ENCODE measurements around the gene COBLL1. TPM values are rescaled to one million over a fixed set of nuclear protein-coding genes. Genes with fewer than 3 reads are reported as not detected.
A peak's percentile ranks its signal among the peaks of the same experiment; 100 is the strongest.

Gene COBLL1
- total RNA-seq, 1 donor from 2014 or later = 18.6 TPM

GRCh38 chr2:164777847-164778461, 63.7 kb downstream of the COBLL1 start:
- Histone ChIP-seq H3K36me3 (ENCODE audit: insufficient read depth, low read length) (no peaks in the 10 kb centered on the region), H3K27ac (ENCODE audit: low read depth, low read length) (no peak overlapping the region), H2AFZ (ENCODE audit: low read depth, low read length) (no peak overlapping the region), H3K4me2 (ENCODE audit: low read length) (no peak overlapping the region), H4K20me1 (ENCODE audit: insufficient read depth, low read length) (no peaks in the 10 kb centered on the region), H3K4me1 (ENCODE audit: insufficient read depth, low read length) (peaks cover 2% of the 10 kb centered on the region), H3K9ac (ENCODE audit: low read length) (no peak overlapping the region), H3K79me2 (ENCODE audit: insufficient read depth, low read length) (no peaks in the 10 kb centered on the region), H3K9me3 (ENCODE audit: insufficient read depth, low read depth, low read length) (no peaks in the 10 kb centered on the region), H3K27me3 (ENCODE audit: insufficient read depth, low read length) (no peaks in the 10 kb centered on the region), H3K4me3 (ENCODE audit: insufficient read depth, low read depth, low read length) (no peak overlapping the region)
- DNase-seq (ENCODE audit: low read depth) = no peak
- Mint-ChIP-seq H3K27me3 (ENCODE audit: low read depth, unreplicated experiment) (no peaks in the 10 kb centered on the region), H3K27ac (ENCODE audit: unreplicated experiment) (peak overlapping the region; percentile 67), H3K4me1 (ENCODE audit: low read depth, unreplicated experiment) (peaks cover 19% of the 10 kb centered on the region), H3K9me3 (ENCODE audit: unreplicated experiment) (no peaks in the 10 kb centered on the region), H3K4me3 (ENCODE audit: unreplicated experiment) (no peak overlapping the region), H3K36me3 (ENCODE audit: low read depth, unreplicated experiment) (peaks cover 3% of the 10 kb centered on the region)
- no peak for FAIRE-seq
- TF ChIP-seq CTCF (IDR thresholded peaks at IDR 0.05; ENCODE audit: insufficient read depth, low read depth, low read length) (no peak), EZH2 (IDR thresholded peaks at IDR 0.05; ENCODE audit: insufficient read depth, low read length) (no peak)

- Mint-ChIP-seq H3K4me1 (ENCODE audit: low read depth, unreplicated experiment) (peaks cover 4% of the 10 kb centered on the region), H3K9me3 (ENCODE audit: unreplicated experiment) (no peaks in the 10 kb centered on the region), H3K27ac (ENCODE audit: unreplicated experiment) (no peak overlapping the region), H3K27me3 (ENCODE audit: low read depth, unreplicated experiment) (no peaks in the 10 kb centered on the region), H3K4me3 (ENCODE audit: unreplicated experiment) (no peak overlapping the region), H3K36me3 (ENCODE audit: low read depth, unreplicated experiment) (peaks cover 3% of the 10 kb centered on the region)
- Histone ChIP-seq H4K20me1 (ENCODE audit: insufficient read depth, low read length) (no peaks in the 10 kb centered on the region), H3K36me3 (ENCODE audit: insufficient read depth, low read length) (no peaks in the 10 kb centered on the region), H3K4me2 (ENCODE audit: low read length) (no peak overlapping the region), H3K79me2 (ENCODE audit: insufficient read depth, low read length) (no peaks in the 10 kb centered on the region), H3K4me1 (ENCODE audit: insufficient read depth, low read length) (peaks cover under 1% of the 10 kb centered on the region), H3K9ac (ENCODE audit: low read length) (no peak overlapping the region), H3K4me3 (ENCODE audit: insufficient read depth, low read depth, low read length) (no peak overlapping the region), H3K27ac (ENCODE audit: low read depth, low read length) (no peak overlapping the region), H2AFZ (ENCODE audit: low read depth, low read length) (no peak overlapping the region), H3K27me3 (ENCODE audit: insufficient read depth, low read length) (no peaks in the 10 kb centered on the region), H3K9me3 (ENCODE audit: insufficient read depth, low read depth, low read length) (no peaks in the 10 kb centered on the region)
- TF ChIP-seq EZH2 (IDR thresholded peaks at IDR 0.05; ENCODE audit: insufficient read depth, low read length) (no peak), CTCF (IDR thresholded peaks at IDR 0.05; ENCODE audit: insufficient read depth, low read depth, low read length) (no peak)
- DNase-seq (ENCODE audit: low read depth) (no peak), FAIRE-seq (no peak)
Measured at GRCh38 chr2:164773635-164774034, 68.0 kb downstream of the COBLL1 start.

GRCh38 chr2:164773091-164773490, 68.5 kb downstream of the COBLL1 start:
- Histone ChIP-seq H3K9ac (ENCODE audit: low read length) (no peak overlapping the region), H3K4me1 (ENCODE audit: insufficient read depth, low read length) (no peaks in the 10 kb centered on the region), H4K20me1 (ENCODE audit: insufficient read depth, low read length) (no peaks in the 10 kb centered on the region), H3K4me3 (ENCODE audit: insufficient read depth, low read depth, low read length) (no peak overlapping the region), H3K4me2 (ENCODE audit: low read length) (no peak overlapping the region), H2AFZ (ENCODE audit: low read depth, low read length) (no peak overlapping the region), H3K27ac (ENCODE audit: low read depth, low read length) (no peak overlapping the region), H3K27me3 (ENCODE audit: insufficient read depth, low read length) (no peaks in the 10 kb centered on the region), H3K36me3 (ENCODE audit: insufficient read depth, low read length) (no peaks in the 10 kb centered on the region), H3K9me3 (ENCODE audit: insufficient read depth, low read depth, low read length) (no peaks in the 10 kb centered on the region), H3K79me2 (ENCODE audit: insufficient read depth, low read length) (no peaks in the 10 kb centered on the region)
- Mint-ChIP-seq H3K9me3 (ENCODE audit: unreplicated experiment) (no peaks in the 10 kb centered on the region), H3K4me3 (ENCODE audit: unreplicated experiment) (no peak overlapping the region), H3K27ac (ENCODE audit: unreplicated experiment) (no peak overlapping the region), H3K27me3 (ENCODE audit: low read depth, unreplicated experiment) (no peaks in the 10 kb centered on the region), H3K4me1 (ENCODE audit: low read depth, unreplicated experiment) (peaks cover 3% of the 10 kb centered on the region), H3K36me3 (ENCODE audit: low read depth, unreplicated experiment) (peaks cover 3% of the 10 kb centered on the region)
- DNase-seq (ENCODE audit: low read depth) = no peak
- FAIRE-seq = no peak
- TF ChIP-seq EZH2 (IDR thresholded peaks at IDR 0.05; ENCODE audit: insufficient read depth, low read length) (no peak), CTCF (IDR thresholded peaks at IDR 0.05; ENCODE audit: insufficient read depth, low read depth, low read length) (no peak)
